HG02970 (cell line): Measurements from ENCODE around the gene PLXNC1.

Source experiments
- ATAC-seq: cut with Tn5 transposase; IDR thresholded peaks from one replicate; pipeline ENCODE4 v1.9.1; 2021; ENCODE audit warnings: mild to moderate bottlenecking, moderate library complexity, moderate number of reproducible peaks; ENCODE audit not compliant: unreplicated experiment, low FRiP score

PLXNC1 gene

GRCh38 chr12:94202245-94203180 is 54.1 kb downstream of the PLXNC1 start:
- no peak for ATAC-seq

GRCh38 chr12:94203181-94203546 is 54.8 kb downstream of the PLXNC1 start:
- no peak for ATAC-seq

GRCh38 chr12:94203796-94204195 is 55.4 kb downstream of the PLXNC1 start:
- no peak for ATAC-seq

GRCh38 chr12:94204499-94205247 is 56.3 kb downstream of the PLXNC1 start:
- ATAC-seq = no peak

- no peak for ATAC-seq
Measured at GRCh38 chr12:94205822-94206221, 57.4 kb downstream of the PLXNC1 start.

- ATAC-seq = no peak
Measured at GRCh38 chr12:94206886-94207285, 58.5 kb downstream of the PLXNC1 start.

- ATAC-seq = peak; percentile 2
Measured at GRCh38 chr12:94207467-94207848, 59.1 kb downstream of the PLXNC1 start.

GRCh38 chr12:94207849-94208621 is 59.7 kb downstream of the PLXNC1 start:
- peak; percentile 62 for ATAC-seq

- ATAC-seq = peak; percentile 25
Measured at GRCh38 chr12:94208622-94208966, 60.2 kb downstream of the PLXNC1 start.

- ATAC-seq = no peak
Measured at GRCh38 chr12:94209240-94209639, 60.9 kb downstream of the PLXNC1 start.

GRCh38 chr12:94211021-94211420 is 62.6 kb downstream of the PLXNC1 start:
- no peak for ATAC-seq

GRCh38 chr12:94218233-94218632 is 69.9 kb downstream of the PLXNC1 start:
- no peak for ATAC-seq

GRCh38 chr12:94219622-94220302 is 71.4 kb downstream of the PLXNC1 start:
- ATAC-seq = no peak

- no peak for ATAC-seq
Measured at GRCh38 chr12:94220804-94221203, 72.4 kb downstream of the PLXNC1 start.

- ATAC-seq = no peak
Measured at GRCh38 chr12:94222351-94223084, 74.1 kb downstream of the PLXNC1 start.

GRCh38 chr12:94223842-94224241 is 75.5 kb downstream of the PLXNC1 start:
- ATAC-seq = no peak

- ATAC-seq = no peak
Measured at GRCh38 chr12:94225506-94225905, 77.1 kb downstream of the PLXNC1 start.

- no peak for ATAC-seq
Measured at GRCh38 chr12:94225947-94226630, 77.7 kb downstream of the PLXNC1 start.

- no peak for ATAC-seq
Measured at GRCh38 chr12:94227066-94227465, 78.7 kb downstream of the PLXNC1 start.
